ENCODE measurements around the gene PNMA5.
A peak's percentile ranks its signal among the peaks of the same experiment; 100 is the strongest.
"Not testable (repeated sequence)": the region's sequence is repeated elsewhere in the genome, so short reads cannot be mapped to it uniquely, and the experiment has no call there.

The PNMA5 gene

GRCh38 chrX:152993933-152994332 lies at the start of gene PNMA5:
PNMA5 (minus strand) TSS chrX:152994116; CDS start chrX:152991598, 2,518 bp downstream.
- DNase-seq (ENCODE audit: low read depth in 2 of 2) = no peak

- peak; percentile 34 to 53 for DNase-seq (ENCODE audit: low read depth in 2 of 2)
Measured at GRCh38 chrX:153032397-153033118, 38.6 kb upstream of the PNMA5 start.

- DNase-seq (ENCODE audit: low read depth in 2 of 2) = no peak
Measured at GRCh38 chrX:153030801-153031200, 36.9 kb upstream of the PNMA5 start.

- no peak for DNase-seq (ENCODE audit: low read depth in 2 of 2)
Measured at GRCh38 chrX:153029875-153030274, 36.0 kb upstream of the PNMA5 start.

- no peak for DNase-seq (ENCODE audit: low read depth in 2 of 2)
Measured at GRCh38 chrX:153029162-153029561, 35.2 kb upstream of the PNMA5 start.

- DNase-seq (ENCODE audit: low read depth in 2 of 2) = not testable (repeated sequence)
Measured at GRCh38 chrX:153028487-153028886, 34.6 kb upstream of the PNMA5 start.

- not testable (repeated sequence) for DNase-seq (ENCODE audit: low read depth in 2 of 2)
Measured at GRCh38 chrX:153026501-153026900, 32.6 kb upstream of the PNMA5 start.

- no peak for DNase-seq (ENCODE audit: low read depth in 2 of 2)
Measured at GRCh38 chrX:153019166-153019565, 25.2 kb upstream of the PNMA5 start.

- DNase-seq (ENCODE audit: low read depth in 2 of 2) = not testable (repeated sequence)
Measured at GRCh38 chrX:153017174-153017573, 23.3 kb upstream of the PNMA5 start.

GRCh38 chrX:153004780-153005179 lies 10.9 kb upstream of the PNMA5 start:
- DNase-seq (ENCODE audit: low read depth in 2 of 2) = no peak

- DNase-seq (ENCODE audit: low read depth in 2 of 2) = no peak
Measured at GRCh38 chrX:153003981-153004380, 10.1 kb upstream of the PNMA5 start.

- not testable (repeated sequence) for DNase-seq (ENCODE audit: low read depth in 2 of 2)
Measured at GRCh38 chrX:153002182-153002581, 8.3 kb upstream of the PNMA5 start.

GRCh38 chrX:152997337-152997736 lies 3.4 kb upstream of the PNMA5 start:
- DNase-seq (ENCODE audit: low read depth in 2 of 2) = no peak

- DNase-seq (ENCODE audit: low read depth in 2 of 2) = no peak
Measured at GRCh38 chrX:152992115-152992514, 1.8 kb downstream of the PNMA5 start.

- DNase-seq (ENCODE audit: low read depth in 2 of 2) = no peak
Measured at GRCh38 chrX:152991123-152991522, 2.8 kb downstream of the PNMA5 start.

GRCh38 chrX:152989292-152989658 lies 4.6 kb downstream of the PNMA5 start:
- DNase-seq (ENCODE audit: low read depth in 2 of 2) = no peak

- no peak for DNase-seq (ENCODE audit: low read depth in 2 of 2)
Measured at GRCh38 chrX:152988536-152989291, 5.2 kb downstream of the PNMA5 start.

GRCh38 chrX:152987801-152988200 lies 6.1 kb downstream of the PNMA5 start:
- DNase-seq (ENCODE audit: low read depth in 2 of 2) = no peak

GRCh38 chrX:152987156-152987555 lies 6.8 kb downstream of the PNMA5 start:
- DNase-seq (ENCODE audit: low read depth in 2 of 2) = not testable (repeated sequence)

GRCh38 chrX:152985383-152985782 lies 8.5 kb downstream of the PNMA5 start:
- not testable (repeated sequence) for DNase-seq (ENCODE audit: low read depth in 2 of 2)

GRCh38 chrX:152968193-152968592 lies 25.7 kb downstream of the PNMA5 start:
- no peak for DNase-seq (ENCODE audit: low read depth in 2 of 2)

- no peak for DNase-seq (ENCODE audit: low read depth in 2 of 2)
Measured at GRCh38 chrX:152960115-152960514, 33.8 kb downstream of the PNMA5 start.

- DNase-seq (ENCODE audit: low read depth in 2 of 2) = no peak
Measured at GRCh38 chrX:152959626-152960025, 34.3 kb downstream of the PNMA5 start.

Measured in stimulated activated CD8-positive, alpha-beta memory T cell treated with anti-CD3 and anti-CD28 coated beads, Interleukin-2, amount 100 ng/mL, for 48 hours (primary cell).